ENCODE results near the gene FES.
A peak's percentile ranks its signal among the peaks of the same experiment; 100 is the strongest.
"Not testable (repeated sequence)": the region's sequence is repeated elsewhere in the genome, so short reads cannot be mapped to it uniquely, and the experiment has no call there.

Gene FES

DNA sequence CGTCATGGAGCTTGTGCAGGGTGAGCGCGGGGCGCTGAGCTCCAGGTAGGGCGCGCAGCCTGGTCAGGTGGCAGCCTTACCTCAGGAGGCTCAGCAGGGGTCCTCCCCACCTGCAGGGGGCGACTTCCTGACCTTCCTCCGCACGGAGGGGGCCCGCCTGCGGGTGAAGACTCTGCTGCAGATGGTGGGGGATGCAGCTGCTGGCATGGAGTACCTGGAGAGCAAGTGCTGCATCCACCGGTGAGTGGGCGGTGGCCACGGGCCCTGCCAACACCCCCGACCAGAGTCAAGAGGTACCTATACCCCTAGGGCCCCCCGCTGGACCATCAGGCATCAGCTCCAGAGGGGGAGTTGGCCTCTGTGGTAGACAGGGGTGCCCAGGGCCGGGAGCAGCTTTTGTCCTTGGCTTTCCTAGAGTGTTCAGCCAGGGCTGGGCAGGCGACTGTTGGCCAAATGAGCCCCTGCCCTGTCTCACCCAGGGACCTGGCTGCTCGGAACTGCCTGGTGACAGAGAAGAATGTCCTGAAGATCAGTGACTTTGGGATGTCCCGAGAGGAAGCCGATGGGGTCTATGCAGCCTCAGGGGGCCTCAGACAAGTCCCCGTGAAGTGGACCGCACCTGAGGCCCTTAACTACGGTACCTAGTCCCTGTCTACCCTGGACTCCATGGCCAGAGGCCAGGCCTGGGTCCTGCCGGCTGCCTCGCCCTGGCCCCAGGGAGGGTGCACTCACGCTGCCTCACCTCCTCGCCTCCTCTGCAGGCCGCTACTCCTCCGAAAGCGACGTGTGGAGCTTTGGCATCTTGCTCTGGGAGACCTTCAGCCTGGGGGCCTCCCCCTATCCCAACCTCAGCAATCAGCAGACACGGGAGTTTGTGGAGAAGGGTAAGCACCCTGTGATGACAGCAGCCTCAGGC lies 9.1 kb downstream of the FES start:
- no peak for DNase-seq

DNA sequence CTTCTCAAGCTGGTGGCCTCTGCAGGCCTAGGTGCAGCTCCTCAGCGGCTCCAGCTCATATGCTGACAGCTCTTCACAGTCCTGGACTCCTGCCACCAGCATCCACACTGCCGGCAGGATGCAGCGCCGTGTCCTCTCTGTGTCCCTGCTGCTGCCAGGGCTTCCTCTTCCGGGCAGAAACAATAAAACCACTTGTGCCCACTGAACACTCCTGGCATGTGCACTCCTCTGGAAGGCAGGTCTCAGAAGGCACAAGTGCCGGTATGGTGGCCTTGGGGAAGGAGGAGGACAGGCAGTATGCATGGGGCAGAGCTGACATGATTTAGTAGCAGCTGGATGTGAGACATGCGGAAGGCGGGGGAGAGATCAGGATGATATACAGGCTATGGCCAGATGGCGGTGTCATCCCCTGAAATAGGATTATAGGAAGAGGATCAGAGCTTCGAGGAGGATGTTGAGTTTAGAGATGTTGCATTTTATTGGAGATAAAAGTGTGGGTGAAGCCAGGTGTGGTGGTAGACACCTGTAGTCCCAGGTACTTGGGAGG lies 11.3 kb downstream of the FES start:
- no peak for DNase-seq

DNA sequence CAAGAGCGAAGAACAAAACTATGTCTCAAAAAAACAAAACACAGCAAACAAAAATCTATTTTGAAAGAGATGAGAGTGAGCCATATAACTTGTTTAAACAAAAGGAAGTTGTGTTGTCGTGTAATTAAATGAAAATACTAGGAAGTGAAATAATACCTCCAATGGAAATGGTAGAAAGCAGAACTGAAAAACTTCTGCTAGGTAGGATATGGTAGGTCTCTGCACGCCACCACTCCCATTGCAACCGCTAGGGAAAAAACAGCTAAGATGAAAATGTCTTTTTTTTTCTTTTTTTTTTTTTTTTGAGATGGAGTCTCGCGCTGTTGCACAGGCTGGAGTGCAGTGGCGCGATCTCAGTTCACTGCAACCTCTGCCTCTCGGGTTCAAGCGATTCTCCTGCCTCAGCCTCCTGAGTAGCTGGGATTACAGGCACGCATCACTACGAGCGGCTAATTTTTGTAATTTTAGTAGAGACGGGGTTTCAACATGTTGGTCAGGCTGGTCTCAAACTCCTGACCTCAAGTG lies 12.9 kb downstream of the FES start:
- not testable (repeated sequence) for DNase-seq

DNA sequence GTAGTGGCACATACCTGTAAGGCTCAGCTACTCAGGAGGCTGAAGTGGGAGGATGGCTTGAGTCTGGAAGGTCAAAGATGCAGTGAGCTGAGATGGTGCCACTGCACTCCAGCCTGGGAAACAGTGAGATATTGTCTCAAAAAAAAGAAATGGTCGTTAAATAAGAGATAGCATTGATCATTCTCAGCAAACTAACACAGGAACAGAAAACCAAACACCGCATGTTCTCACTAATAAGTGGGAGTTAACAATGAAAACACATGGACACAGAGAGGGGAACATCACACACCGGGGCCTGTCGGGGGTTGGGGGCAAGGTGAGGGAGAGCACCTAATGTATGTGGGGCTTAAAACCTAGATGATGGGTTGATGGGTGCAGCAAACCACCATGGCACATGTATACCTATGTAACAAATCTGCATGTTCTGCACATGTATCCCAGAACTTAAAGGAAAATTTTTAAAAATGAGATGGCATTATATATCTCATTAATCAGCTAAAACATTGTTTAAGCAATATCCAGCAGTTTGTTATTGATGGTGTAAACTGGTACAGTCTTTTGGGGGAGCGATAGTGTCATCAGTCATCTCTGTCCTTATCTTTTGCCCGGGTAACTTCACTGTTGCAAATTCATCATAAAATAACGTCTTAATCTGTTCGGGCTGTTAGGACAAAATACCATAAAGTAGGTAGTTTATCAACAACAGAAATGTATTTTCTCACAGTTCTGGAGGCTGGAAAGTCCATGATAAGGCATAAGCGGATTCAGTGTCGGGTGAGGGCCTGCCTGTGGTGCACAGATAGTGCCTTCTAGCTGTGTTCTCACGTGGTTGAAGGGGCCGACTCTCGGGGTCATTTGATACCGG lies 17.1 kb downstream of the FES start:
- no peak for DNase-seq

DNA sequence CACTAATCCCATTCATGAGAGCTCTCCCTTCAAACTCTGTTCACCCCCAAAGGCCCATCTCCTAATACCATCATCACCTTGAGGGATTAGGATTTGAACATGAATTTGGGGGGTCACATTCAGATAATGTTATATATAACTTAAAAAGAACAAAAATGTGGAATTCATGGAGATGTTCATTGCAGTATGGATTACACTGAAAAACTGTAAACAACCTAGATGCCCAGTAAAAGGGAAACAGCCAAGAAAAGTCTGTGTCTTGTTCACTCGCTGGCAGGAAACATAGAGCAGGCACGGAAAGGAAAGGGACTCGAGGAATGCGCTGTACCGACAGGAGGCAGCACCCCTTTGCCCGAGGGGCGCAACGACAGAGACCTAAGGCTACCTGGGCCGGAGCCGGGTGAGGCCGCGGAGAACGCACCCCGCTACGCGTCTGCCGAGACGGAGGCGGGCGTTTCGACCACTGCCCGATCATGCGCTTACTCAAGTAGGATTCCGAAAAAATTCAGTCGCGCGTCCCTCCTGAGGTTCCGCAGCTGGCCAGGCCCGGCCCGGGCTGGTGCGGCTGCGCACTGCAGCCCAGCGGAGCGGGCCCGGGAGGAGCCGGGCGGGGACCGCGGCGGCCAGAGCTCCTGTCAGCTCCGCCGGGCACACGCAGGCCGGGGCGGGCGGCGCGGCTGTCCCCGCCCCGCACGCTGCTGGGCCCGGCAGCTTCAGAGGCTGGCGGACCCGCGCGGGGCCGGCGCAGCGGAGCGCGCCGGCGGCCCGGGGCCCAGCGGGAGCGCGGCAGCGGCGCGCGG lies 17.9 kb downstream of the FES start:
- peak; percentile 79 for DNase-seq

DNA sequence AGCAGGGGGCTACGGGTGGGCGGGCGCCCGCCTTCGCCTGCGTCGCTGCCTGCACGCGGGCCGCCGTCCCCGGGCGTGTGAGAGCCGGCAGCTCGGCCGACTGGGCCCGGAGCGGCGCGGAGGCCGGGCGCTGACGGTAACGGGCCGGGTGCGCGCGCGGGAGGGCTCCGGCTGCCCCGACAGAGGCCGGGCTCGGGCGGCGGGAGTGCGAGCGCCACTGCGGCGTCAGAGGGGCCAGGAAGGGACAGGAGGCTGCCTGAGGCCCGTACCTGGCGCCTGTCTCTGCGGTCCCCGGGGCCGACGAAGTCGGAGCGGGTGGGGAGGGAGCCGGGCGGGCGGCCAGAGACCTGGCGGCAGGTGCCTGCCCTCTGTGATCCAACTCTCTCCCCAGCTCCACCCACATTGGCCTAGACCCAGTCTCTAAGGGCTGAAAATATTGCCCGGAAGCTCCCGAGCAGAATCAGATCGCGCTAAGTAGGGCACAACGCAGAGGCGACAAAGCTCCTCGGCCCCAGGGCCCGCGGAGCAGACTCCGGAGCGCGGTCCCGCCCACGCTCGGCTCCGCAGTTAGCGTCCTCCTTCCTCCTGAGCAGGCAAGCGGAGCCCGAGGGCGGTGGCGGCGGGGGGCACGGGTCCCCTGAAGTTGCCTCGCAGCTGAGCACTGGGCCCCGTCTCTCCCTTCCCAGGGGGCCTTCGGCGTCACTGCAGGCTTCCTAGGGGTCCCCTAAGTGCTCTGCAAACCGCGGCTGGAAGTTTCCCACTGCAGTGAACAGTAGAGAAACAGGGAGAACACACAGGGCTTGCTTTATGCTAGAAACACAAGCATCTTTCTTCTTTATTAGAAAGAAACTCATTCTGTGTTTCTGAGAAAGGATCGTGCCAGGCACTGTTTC lies 18.8 kb downstream of the FES start, which contains the start of gene MAN2A2:
TSS of gene MAN2A2 (plus strand) at position 463 of the 893 bp plus-strand sequence. CDS start 906 bp downstream, outside the sequence.
- peak; percentile 90 for DNase-seq

DNA sequence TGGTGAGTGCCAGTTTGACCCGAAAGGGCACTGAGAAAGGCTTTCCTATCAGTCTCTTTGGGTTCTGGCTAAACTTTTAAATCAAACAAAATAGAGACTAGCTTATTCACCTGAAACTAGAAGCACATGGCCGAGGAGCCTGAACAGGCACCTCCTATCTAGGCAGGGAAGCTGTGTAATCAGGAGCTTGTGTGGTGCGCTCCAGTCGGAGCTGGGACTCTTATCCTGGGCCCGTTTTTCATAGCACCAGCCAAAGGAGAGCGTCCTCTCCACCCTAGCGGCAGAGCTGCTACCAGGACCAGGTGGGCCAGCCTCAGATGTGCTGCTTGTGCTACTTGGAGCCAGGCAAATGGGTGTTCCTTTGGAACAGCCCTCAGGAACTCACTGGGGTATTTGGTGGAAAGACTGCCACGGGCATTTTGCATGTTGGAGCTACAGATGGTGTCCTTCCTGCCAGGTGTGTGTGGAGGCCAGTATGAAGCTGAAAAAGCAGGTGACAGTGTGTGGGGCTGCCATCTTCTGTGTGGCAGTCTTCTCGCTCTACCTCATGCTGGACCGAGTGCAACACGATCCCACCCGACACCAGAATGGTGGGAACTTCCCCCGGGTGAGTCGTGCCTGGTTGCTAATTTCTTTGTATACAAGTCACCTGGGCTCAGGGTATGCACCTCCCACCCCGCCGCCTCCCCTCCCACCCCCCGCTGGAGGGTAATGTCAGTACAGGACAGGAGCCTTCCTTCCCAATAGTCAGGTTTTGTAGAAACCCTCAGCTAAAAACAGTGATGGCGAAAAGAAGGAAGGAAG lies 19.6 kb downstream of the FES start:
- no peak for DNase-seq

DNA sequence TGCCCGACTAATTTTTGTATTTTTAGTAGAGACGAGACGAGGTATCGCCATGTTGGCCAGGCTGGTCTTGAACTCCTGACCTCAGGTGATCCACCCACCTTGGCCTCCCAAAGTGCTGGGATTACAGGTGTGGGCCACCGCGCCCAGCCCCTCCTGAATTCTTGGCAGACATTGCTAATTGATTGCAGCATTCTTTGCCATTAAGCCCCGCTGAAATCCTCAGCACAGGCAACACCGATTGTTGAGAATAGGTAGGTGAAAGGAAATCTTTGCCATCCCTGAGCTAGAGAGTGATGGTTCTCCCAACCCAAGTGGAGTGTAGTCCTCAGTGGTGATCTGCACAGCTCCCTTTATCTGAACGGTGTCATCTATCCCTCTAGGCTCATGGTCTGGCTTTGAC lies 20.4 kb downstream of the FES start:
- no peak for DNase-seq

DNA sequence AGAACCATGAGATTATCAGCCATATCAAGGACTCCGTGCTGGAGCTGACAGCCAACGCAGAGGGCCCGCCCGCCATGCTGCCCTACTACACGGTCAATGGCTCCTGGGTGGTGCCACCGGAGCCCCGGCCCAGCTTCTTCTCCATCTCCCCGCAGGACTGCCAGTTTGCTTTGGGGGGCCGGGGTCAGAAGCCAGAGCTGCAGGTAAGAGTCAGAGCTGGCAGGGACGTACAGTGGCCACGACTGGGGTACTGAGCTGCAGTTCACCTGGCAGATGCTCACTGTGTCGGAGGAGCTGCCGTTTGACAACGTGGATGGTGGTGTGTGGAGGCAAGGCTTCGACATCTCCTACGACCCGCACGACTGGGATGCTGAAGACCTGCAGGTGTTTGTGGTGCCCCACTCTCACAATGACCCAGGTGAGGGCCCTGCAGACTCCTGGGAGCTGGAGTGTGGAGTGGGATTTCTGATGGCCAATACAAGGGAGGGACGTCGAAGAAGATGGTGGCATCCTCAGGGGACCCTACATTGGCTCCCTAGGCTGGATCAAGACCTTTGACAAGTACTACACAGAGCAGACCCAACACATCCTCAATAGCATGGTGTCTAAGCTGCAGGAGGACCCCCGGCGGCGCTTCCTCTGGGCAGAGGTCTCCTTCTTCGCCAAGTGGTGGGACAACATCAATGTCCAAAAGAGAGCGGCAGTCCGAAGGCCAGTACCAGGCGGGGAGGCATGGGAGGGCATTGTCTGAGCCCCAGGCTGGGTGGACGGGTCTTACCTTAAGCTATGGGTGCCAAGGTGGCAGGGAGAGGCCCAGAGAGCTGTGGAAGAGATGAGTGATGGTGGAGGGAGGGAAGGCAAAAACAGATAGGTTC lies 21.2 kb downstream of the FES start:
- no peak for DNase-seq

DNA sequence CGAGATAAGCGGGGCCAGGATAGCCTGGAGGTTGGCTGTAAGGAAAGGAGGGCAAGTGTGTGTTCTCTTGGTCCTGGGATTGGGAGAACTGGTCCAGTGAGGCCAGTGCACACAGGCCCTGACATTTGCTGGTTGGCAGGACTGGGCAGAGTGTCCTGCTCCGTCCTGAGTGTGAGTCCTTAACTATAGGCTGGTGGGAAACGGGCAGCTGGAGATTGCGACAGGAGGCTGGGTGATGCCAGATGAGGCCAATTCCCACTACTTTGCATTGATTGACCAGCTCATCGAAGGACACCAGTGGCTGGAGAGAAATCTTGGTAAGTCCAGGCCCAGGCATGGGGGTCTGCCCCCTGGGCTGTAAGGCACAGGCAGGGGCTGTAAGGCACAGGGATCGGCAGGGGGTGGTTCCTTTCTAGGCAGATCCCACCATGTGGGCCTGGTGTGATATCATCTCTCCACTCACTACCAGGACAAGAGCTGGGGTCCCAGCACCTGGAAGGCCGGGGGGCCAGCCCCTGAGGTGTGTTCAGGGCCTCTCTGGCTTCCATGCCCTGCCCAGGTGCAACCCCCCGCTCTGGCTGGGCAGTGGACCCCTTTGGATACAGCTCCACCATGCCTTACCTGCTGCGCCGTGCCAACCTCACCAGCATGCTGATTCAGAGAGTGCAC lies 22.0 kb downstream of the FES start:
- no peak for DNase-seq

DNA sequence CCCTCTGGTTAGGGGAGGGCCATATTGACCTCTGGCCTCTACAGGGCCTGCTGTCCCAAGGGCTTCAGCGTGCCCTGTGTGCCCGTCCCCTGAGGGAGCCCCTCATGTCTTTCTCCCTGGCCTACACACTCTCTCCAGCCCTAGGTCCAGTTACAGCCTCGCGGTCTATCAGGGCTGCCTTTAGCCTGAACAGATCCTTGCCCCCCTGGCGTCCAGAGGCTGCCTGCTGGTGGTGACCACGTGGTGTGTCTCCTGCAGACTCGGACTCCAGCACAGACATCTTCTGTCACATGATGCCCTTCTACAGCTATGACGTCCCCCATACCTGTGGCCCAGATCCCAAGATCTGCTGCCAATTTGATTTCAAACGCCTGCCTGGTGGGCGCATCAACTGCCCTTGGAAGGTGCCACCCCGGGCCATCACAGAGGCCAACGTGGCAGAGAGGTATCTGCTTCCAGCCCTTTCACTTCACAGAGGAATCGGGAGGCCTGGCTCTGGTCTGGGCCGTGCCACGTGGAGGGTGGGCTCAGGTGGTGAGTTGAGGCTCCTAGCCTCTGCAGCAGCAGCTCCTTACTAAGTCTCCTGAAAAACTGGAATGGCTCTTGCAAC lies 22.9 kb downstream of the FES start:
- DNase-seq = no peak

DNA sequence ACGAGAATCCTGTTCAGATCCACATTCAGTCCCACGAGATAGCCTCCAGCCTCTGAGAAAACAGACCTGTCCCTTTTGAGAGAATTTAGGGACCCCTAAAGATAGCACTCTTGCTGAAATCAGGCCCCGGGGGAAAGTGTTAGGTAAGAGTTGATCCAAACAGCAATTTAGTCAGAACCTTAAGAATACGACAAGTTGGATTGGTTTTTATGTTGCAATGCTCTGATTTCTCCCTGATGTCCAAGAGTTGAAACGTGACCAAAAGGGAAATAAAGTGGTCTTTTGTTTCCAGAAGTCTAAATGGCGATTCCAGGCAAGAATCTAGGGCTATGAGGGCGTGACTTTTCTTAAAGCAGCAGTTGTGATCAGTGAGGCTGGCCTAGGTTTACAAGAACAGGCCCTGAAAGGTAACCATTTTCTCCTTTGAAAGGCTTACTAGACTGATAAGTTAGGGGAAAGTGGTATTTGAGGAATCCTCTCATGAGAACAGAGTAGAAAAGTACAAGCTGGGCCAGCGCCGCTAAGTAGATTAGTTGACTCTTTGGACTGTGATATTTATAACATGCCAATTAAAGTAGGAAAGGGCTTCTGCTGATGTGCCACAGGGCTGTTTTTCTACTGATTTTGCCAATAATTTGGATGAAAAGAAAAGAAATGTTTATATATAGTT lies 23.7 kb downstream of the FES start:
- no peak for DNase-seq

DNA sequence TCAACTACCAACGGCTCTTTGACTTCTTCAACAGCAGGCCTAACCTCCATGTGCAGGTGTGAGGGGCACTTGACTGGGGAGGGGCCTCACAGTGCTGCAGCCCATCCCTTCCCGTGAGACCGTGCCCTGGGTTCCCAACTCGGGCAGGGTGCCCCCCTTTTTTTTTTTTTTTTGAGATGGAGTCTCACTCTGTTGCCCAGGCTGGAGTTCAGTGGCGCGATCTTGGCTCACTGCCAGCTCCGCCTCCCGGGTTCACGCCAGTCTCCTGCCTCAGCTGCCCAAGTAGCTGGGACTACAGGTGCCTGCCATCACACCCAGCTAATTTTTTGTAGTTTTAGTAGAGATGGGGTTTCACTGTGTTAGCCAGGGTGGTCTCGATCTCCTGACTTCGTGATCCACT lies 25.1 kb downstream of the FES start:
- not testable (repeated sequence) for DNase-seq

DNA sequence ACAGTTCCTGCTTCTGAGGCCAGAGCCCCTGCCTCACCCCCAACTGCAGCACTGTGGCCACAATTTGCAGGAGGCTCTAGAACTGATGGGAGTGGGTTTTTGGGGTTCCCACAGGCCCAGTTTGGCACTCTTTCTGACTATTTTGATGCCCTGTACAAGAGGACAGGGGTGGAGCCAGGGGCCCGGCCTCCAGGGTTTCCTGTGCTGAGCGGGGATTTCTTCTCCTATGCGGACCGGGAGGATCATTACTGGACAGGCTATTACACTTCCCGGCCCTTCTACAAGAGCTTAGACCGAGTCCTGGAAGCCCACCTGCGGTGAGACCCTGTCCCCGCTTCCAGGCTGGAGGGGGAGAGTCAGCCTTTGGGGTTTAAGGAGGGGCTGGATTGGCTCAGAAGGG lies 25.7 kb downstream of the FES start:
- no peak for DNase-seq

DNA sequence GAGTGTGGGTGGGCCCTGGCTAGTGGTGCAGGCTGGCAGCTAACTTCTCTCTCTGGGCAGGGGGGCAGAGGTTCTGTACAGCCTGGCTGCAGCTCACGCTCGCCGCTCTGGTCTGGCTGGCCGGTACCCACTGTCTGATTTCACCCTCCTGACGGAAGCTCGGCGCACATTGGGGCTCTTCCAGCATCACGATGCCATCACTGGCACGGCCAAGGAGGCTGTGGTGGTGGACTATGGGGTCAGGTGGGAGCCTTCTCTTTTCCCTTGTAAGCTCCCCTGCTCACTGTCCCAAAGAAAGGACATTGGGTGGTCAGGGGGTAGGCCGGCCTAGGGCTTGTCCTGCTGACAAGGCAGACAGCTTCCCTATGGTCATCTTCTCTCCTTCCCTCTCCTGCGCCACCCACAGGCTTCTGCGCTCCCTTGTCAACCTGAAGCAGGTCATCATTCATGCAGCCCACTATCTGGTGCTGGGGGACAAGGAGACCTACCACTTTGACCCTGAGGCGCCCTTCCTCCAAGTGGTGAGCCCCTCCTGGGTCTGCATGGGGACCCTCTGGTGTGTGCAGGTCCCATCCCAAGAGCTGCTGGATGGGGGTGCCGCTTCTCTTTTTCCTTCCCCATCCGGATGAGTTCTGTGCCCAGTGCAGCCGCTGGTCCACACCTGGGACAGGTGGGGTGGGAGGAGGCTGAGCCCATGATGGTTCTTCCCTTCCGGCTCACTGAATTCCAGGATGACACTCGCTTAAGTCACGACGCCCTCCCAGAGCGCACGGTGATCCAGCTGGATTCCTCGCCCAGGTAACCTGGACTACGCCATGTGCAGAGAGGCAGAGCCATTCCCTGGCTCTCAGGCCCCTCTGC lies 26.4 kb downstream of the FES start:
- DNase-seq = no peak

DNA sequence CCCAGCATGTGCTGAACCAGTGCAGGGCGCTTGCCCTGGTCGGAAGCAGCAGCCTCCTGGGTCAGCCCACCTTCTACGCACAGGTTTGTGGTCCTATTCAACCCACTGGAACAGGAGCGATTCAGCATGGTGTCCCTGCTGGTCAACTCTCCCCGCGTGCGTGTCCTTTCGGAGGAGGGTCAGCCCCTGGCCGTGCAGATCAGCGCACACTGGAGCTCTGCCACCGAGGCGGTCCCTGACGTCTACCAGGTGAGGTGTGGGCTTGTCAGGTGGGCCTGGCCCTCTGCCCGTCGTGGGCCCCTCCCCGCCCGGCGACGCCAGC lies 27.0 kb downstream of the FES start:
- no peak for DNase-seq

All from stimulated activated CD4-positive, alpha-beta T cell treated with anti-CD3 and anti-CD28 coated beads, Interleukin-15, amount 100 ng/mL, for 24 hours (primary cell).